Tibial nerve (tissue), 4 donors: ENCODE results near the gene MLLT11. TPM values are rescaled to one million over a fixed set of nuclear protein-coding genes. Genes with fewer than 3 reads are reported as not detected.

Source experiments
- DNase-seq, 2 donors: peaks; one replicate each; pipeline ENCODE4 v3.0.0-alpha.2; 2019; ENCODE audit warnings: low spot score in 2 of 2
- H3K27ac ChIP-seq, 4 donors: fragments of 200-600 bp; sonication (generic) in 3 of 4; one replicate each; pipeline ENCODE4 v1.5.1; 2017 to 2019; ENCODE audit warnings: mild to moderate bottlenecking in 1 of 4
- H3K27me3 ChIP-seq, 2 donors: fragments of 200-600 bp; sonication (generic) in 1 of 2; one replicate each; pipeline versions ENCODE4 v1.5.1 to v1.6.0; 2017 to 2019
- H3K36me3 ChIP-seq, 3 donors: fragments of 200-600 bp; sonication (generic); one replicate each; pipeline ENCODE4 v1.5.1; 2018 to 2019
- H3K4me1 ChIP-seq, 4 donors: fragments of 200-600 bp; sonication (generic) in 3 of 4; one replicate each; pipeline ENCODE4 v1.5.1; 2017 to 2019
- H3K4me3 ChIP-seq, 4 donors: fragments of 200-600 bp; sonication (generic) in 3 of 4; one replicate each; pipeline ENCODE4 v1.5.1; 2017 to 2019; ENCODE audit warnings: mild to moderate bottlenecking in 1 of 4, moderate library complexity in 1 of 4
- H3K9me3 ChIP-seq, 4 donors: fragments of 200-600 bp; sonication (generic) in 3 of 4; one replicate each; pipeline ENCODE4 v1.5.1; 2017 to 2019
- CTCF ChIP-seq, 5 experiments: fragments of 200-600 bp in 3 of 5; fragments of 450-650 bp in 2 of 5; sonication (generic) in 3 of 5; IDR thresholded peaks; one replicate each; pipeline ENCODE4 v1.5.1; 2016 to 2019; ENCODE audit warnings: antibody characterized with exemption in 5 of 5, mild to moderate bottlenecking in 3 of 5, moderate library complexity in 2 of 5
- EP300 ChIP-seq, 2 donors: sonication (generic); formaldehyde crosslinking; IDR thresholded peaks; one replicate each; pipeline ENCODE4 v1.6.1; 2017; ENCODE audit warnings: antibody characterized with exemption in 2 of 2, mild to moderate bottlenecking in 1 of 2
- POLR2A ChIP-seq, 2 donors: fragments of 450-650 bp; IDR thresholded peaks; one replicate each; pipeline ENCODE4 v1.6.1; 2017; ENCODE audit warnings: antibody characterized with exemption in 2 of 2, mild to moderate bottlenecking in 2 of 2, moderate library complexity in 2 of 2
- WGBS, 2 donors: methylation state at CpG; one replicate each; pipeline ENCODE4 v1.1.5; 2018; 5-methylcytosine and 5-hydroxymethylcytosine counted together
- total RNA-seq, 4 donors: library from RNA; depleted of rRNA; stranded (reverse); fragments of >200 nt; gene quantifications; one replicate each; pipeline ENCODE4 v1.1.0, GENCODE V29; 2016

Gene MLLT11
- total RNA-seq, 4 donors from 2014 or later = 1.2 to 2.7 (median 2.0) TPM

DNA sequence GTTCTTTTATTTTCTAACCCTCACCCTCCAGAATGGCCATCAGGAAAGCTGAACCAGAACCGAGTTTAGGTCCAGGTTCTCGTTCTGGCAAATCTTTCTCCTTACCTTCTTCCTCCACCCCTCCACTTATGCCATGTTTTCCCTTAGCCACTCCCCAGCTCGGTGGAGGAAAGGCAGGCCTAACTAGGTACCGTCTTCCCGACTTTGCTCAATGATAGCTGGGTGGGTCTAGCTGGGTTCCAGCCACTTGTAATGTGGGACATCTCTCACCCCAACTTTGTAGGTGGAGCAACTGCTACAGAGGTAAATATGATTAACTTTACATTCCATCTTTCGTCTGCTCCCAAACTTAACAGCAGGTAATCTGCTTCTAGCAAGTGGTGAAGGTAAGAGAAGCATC is 23.2 kb upstream of the MLLT11 start:
- no peak overlapping the region for H3K4me3 ChIP-seq
- H3K27me3 ChIP-seq = no peaks in the 10 kb centered on the region
- WGBS, 2 donors = 81 to 84% methylated on average over 6 of the region's 6 CpGs
- no peaks in the 10 kb centered on the region for H3K4me1 ChIP-seq
- no peak for DNase-seq
- H3K36me3 ChIP-seq = peaks cover 0 to 35% (median 4%) of the 10 kb centered on the region in 3 donors
- no peak overlapping the region for H3K27ac ChIP-seq
- H3K9me3 ChIP-seq = no peaks in the 10 kb centered on the region
- TF ChIP-seq CTCF (IDR thresholded peaks at IDR 0.05) (no peak), EP300 (IDR thresholded peaks at IDR 0.05) (no peak), POLR2A (IDR thresholded peaks at IDR 0.05) (no peak)

GRCh38 chr1:151039521-151039920 is 20.7 kb upstream of the MLLT11 start:
- DNase-seq = no peak
- 79 to 87% methylated on average over 3 of the region's 3 CpGs for WGBS, 2 donors
- no peak overlapping the region for H3K27ac ChIP-seq
- no peaks in the 10 kb centered on the region for H3K27me3 ChIP-seq
- no peaks in the 10 kb centered on the region for H3K4me1 ChIP-seq
- no peak overlapping the region for H3K4me3 ChIP-seq
- no peaks in the 10 kb centered on the region for H3K9me3 ChIP-seq
- peaks cover 0 to 11% (median 0%) of the 10 kb centered on the region in 3 donors for H3K36me3 ChIP-seq
- no peak for TF ChIP-seq POLR2A (IDR thresholded peaks at IDR 0.05)
- TF ChIP-seq EP300 (IDR thresholded peaks at IDR 0.05) = no peak

GRCh38 chr1:151043163-151043562 is 17.0 kb upstream of the MLLT11 start:
- DNase-seq = no peak
- WGBS, 2 donors = 93 to 94% methylated on average over 1 of the region's 1 CpG
- peaks cover 0 to 9% (median 2%) of the 10 kb centered on the region in 4 donors for H3K4me1 ChIP-seq
- no peaks in the 10 kb centered on the region for H3K27me3 ChIP-seq
- TF ChIP-seq EP300 (IDR thresholded peaks at IDR 0.05) (no peak), CTCF (IDR thresholded peaks at IDR 0.05) (no peak), POLR2A (IDR thresholded peaks at IDR 0.05) (no peak)
- H3K4me3 ChIP-seq = no peak overlapping the region
- H3K36me3 ChIP-seq = no peaks in the 10 kb centered on the region
- no peak overlapping the region for H3K27ac ChIP-seq
- no peaks in the 10 kb centered on the region for H3K9me3 ChIP-seq

DNA sequence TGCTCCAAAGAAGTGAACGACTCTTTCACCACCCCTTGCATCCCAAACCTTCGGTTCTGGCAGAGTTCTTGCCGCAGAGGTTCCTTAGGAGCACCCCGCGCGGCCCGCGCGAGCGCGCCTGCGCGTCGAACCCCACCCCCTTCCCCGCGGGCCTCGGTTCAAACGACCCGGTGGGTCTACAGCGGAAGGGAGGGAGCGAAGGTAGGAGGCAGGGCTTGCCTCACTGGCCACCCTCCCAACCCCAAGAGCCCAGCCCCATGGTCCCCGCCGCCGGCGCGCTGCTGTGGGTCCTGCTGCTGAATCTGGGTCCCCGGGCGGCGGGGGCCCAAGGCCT is 12.6 kb upstream of the MLLT11 start, which contains the start of gene C1orf56:
Gene C1orf56 (plus strand): TSS at position 161 of the 334 bp plus-strand sequence. CDS start 97 bp downstream, at position 258.
- Histone ChIP-seq H3K36me3 (peaks cover 0 to 12% (median 0%) of the 10 kb centered on the region in 3 donors), H3K9me3 (no peaks in the 10 kb centered on the region), H3K27me3 (no peaks in the 10 kb centered on the region), H3K4me3 (peak within 1 kb of the TSS; percentile 69 to 91 (median 90)), H3K4me1 (peaks cover 0 to 28% (median 11%) of the 10 kb centered on the region in 4 donors), H3K27ac (peak within 1 kb of the TSS; percentile 86 to 99 (median 92))
- 1 to 2% methylated on average over 19 to 27 of the region's 29 CpGs for WGBS, 2 donors
- peak; percentile 42 to 49 for DNase-seq
- peak in 2 of 5 experiments; percentile 6 to 18 for TF ChIP-seq CTCF (IDR thresholded peaks at IDR 0.05)
- TF ChIP-seq POLR2A (IDR thresholded peaks at IDR 0.05) = peak; percentile 51 to 77
- peak; percentile 48 to 87 for TF ChIP-seq EP300 (IDR thresholded peaks at IDR 0.05)

DNA sequence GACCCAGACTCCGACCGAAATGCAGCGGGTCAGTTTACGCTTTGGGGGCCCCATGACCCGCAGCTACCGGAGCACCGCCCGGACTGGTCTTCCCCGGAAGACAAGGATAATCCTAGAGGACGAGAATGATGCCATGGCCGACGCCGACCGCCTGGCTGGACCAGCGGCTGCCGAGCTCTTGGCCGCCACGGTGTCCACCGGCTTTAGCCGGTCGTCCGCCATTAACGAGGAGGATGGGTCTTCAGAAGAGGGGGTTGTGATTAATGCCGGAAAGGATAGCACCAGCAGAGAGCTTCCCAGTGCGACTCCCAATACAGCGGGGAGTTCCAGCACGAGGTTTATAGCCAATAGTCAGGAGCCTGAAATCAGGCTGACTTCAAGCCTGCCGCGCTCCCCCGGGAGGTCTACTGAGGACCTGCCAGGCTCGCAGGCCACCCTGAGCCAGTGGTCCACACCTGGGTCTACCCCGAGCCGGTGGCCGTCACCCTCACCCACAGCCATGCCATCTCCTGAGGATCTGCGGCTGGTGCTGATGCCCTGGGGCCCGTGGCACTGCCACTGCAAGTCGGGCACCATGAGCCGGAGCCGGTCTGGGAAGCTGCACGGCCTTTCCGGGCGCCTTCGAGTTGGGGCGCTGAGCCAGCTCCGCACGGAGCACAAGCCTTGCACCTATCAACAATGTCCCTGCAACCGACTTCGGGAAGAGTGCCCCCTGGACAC is 12.1 kb upstream of the MLLT11 start:
- Histone ChIP-seq H3K27ac (peak overlapping the region; percentile 86 to 99 (median 92)), H3K27me3 (no peaks in the 10 kb centered on the region), H3K9me3 (no peaks in the 10 kb centered on the region), H3K4me3 (peak overlapping the region; percentile 69 to 91 (median 90)), H3K36me3 (peaks cover 0 to 17% (median 0%) of the 10 kb centered on the region in 3 donors), H3K4me1 (peaks cover 0 to 28% (median 11%) of the 10 kb centered on the region in 4 donors)
- WGBS, 2 donors = 0% methylated on average over 21 to 38 of the region's 48 CpGs
- TF ChIP-seq POLR2A (IDR thresholded peaks at IDR 0.05) (no peak), CTCF (IDR thresholded peaks at IDR 0.05) (peak in 2 of 5 experiments; percentile 52 to 71), EP300 (IDR thresholded peaks at IDR 0.05) (peak in 1 of 2 donors; percentile 62)
- peak; percentile 48 to 64 for DNase-seq
